Heart left ventricle (tissue), 16 donors: Measurements from ENCODE around the gene RBPJL. TPM values are rescaled to one million over a fixed set of nuclear protein-coding genes. Genes with fewer than 3 reads are reported as not detected.

ENCODE experiments used
- ATAC-seq, 4 donors: fragments of 200-7000 bp; cut with Tn5 transposase; one replicate each; pipeline ENCODE4 v1.9.1; 2020 to 2022; ENCODE audit warnings: moderate library complexity in 4 of 4, mild to moderate bottlenecking in 3 of 4, moderate number of reproducible peaks in 1 of 4
- DNase-seq, 5 donors: peaks; one replicate each; pipeline ENCODE4 v3.0.0-alpha.2; 2020
- H3K27ac ChIP-seq, 12 donors: fragments of 200-600 bp; sonication (generic) in 4 of 12; one replicate each; pipeline versions ENCODE4 v1.5.0 to v1.8.0; 2016 to 2022; ENCODE audit warnings: mild to moderate bottlenecking in 2 of 12
- H3K27me3 ChIP-seq, 9 donors: fragments of 200-600 bp; sonication (generic) in 2 of 9; one replicate each; pipeline versions ENCODE4 v1.5.1 to v1.8.0; 2016 to 2022; ENCODE audit warnings: mild to moderate bottlenecking in 3 of 9
- H3K36me3 ChIP-seq, 9 donors: fragments of 200-600 bp; sonication (generic) in 2 of 9; one replicate each; pipeline versions ENCODE4 v1.5.0 to v1.8.0; 2018 to 2022; ENCODE audit warnings: mild to moderate bottlenecking in 2 of 9
- H3K4me1 ChIP-seq, 12 donors: fragments of 200-600 bp; sonication (generic) in 4 of 12; one replicate each; pipeline versions ENCODE4 v1.5.0 to v1.8.0; 2016 to 2022; ENCODE audit warnings: mild to moderate bottlenecking in 3 of 12
- H3K4me3 ChIP-seq, 12 donors: fragments of 200-600 bp; sonication (generic) in 4 of 12; one replicate each; pipeline versions ENCODE4 v1.5.0 to v1.8.0; 2017 to 2022; ENCODE audit warnings: mild to moderate bottlenecking in 9 of 12, moderate library complexity in 4 of 12
- H3K9me3 ChIP-seq, 12 donors: fragments of 200-600 bp; sonication (generic) in 4 of 12; one replicate each; pipeline versions ENCODE4 v1.5.0 to v1.8.0; 2016 to 2022; ENCODE audit warnings: mild to moderate bottlenecking in 1 of 12
- POLR2A ChIP-seq, 2 donors: fragments of 450-650 bp; IDR thresholded peaks; one replicate each; pipeline ENCODE4 v1.6.1; 2017; ENCODE audit warnings: antibody characterized with exemption in 2 of 2, mild to moderate bottlenecking in 2 of 2, moderate library complexity in 2 of 2
- WGBS, 4 donors: extraction: QIAGEN DNeasy Blood & Tissue Kit in 2 of 4; methylation state at CpG; one replicate each; pipeline versions ENCODE4 v1.1.5 to v1.1.7; 2013 to 2018; 5-methylcytosine and 5-hydroxymethylcytosine counted together
- intact Hi-C, 10 donors: fragments of 100-400 bp; cut with DNase I; formaldehyde crosslinking; loops; one replicate each; pipeline versions ENCODE4 v1.11.1 to v1.14.2; 2022
- polyA plus RNA-seq, 2 donors: library from polyadenylated mRNA; stranded (reverse); fragments of 200-250 nt; gene quantifications; one replicate each; pipeline ENCODE4 v1.2.3, GENCODE V29; 2013
- total RNA-seq, 9 donors: library from RNA; depleted of rRNA in 2 of 9; stranded (reverse); fragments of >200 nt in 2 of 9; fragmentation: NEBNext Ultra II Directional in 3 of 9; extraction: Animal tissue kit (Norgen Biotek cat#: 25700) in 3 of 9; gene quantifications; one replicate each; pipeline versions ENCODE4 v1.1.0 to v1.2.4, GENCODE V29; 2016 to 2023
- TF ChIP-seq, protein P1 (sequence below), 12 donors: fragments of 200-600 bp; sonication (generic) in 4 of 12; IDR thresholded peaks; one replicate each; pipeline versions ENCODE4 v1.5.0 to v1.8.0; 2018 to 2022; ENCODE audit warnings: antibody characterized with exemption in 12 of 12, mild to moderate bottlenecking in 5 of 12
- donor health status: ischemic (EF 13 %, LVEDD 7.1; RV severe dilation, severe dysfunction).
- donor health status: healthy with polysubstance abuse.
- donor health status: DM: no; HTN: yes; CAD: no.
- donor health status: DM: no; HTN: no; CAD: no.
- donor health status: ischemic (EF 25% LVEDD 6.9; RV normal size, moderate dysfunction).
- donor health status: ischemic (EF 25% LVEDD 5.7; RV mildly dilated, moderate dysfunction).
- donor health status: healthy.
- donor health status: DM: yes; HTN: yes; CAD: no.
- donor health status: ischemic (EF 35%, LVEDD 5.7; RV mildly dilated, moderate dysfunction).
- donor health status: nonischemic (EF 11% LVEDD 7.7; RV severe dilation, severe dysfunction).
- donor health status: DM: yes; HTN: yes; CAD: no.
- donor health status: PGD.
- donor health status: ischemic (EF 29% LVEDD 5.4; RV normal size, mild dysfunction).
- donor health status: nonischemic (EF 23%, LVEDD 6.1; RV moderate dilation, normal function).

The RBPJL gene
- total and polyA plus RNA-seq, 11 donors: not detected

DNA sequence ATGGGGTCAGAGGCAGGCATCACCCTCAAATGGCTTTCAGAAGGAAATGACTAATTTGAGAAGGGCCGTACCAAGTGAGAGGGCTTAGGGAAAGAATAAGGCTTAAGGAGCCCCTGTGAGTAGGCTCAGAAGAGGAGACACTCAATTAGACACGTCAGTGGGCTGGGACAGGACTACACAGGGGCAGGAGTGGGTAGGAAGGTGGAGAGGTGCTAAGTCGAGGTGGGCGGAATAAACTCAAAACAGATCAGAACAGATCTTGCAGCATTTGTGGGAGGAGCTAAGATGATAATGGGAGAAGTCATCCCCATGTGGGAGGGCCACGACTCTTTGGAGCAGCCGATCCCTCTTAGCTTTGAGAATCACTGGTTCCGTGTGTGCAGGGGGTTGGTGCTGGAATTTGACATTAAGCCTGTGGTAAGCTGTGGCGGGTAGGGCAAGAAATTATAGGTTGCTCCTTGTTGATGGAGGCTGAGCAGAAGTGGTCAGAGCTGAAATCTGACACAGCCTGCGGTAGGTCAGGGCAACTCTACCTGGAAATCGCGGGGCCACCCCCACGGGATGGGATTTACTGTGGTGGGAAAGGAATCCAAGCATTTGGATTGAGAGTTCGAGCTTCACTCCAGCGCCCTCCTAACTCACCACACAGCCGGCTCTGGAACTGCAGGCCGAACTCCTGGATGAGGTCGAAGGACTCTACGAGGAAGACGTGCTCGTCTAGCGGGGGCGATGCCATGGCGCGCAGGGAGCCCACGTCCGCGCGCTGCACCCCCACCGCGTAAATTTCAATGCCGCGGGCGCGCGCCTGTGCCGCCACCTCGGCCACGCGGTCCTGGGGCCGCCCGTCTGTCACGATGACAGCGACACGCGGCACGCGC lies 2.8 kb upstream of the RBPJL start:
- Histone ChIP-seq H3K27ac (no peak overlapping the region), H3K36me3 (no peaks in the 10 kb centered on the region), H3K27me3 (peaks cover 14 to 76% (median 33%) of the 10 kb centered on the region in 9 donors), H3K4me3 (no peak overlapping the region), H3K4me1 (peaks cover 0 to 13% (median 0%) of the 10 kb centered on the region in 12 donors), H3K9me3 (no peaks in the 10 kb centered on the region)
- WGBS, 4 donors: 37 to 52% (median 43%) methylated on average over 46 to 47 of the region's 47 CpGs
- no peak for DNase-seq
- no peak for ATAC-seq
- TF ChIP-seq POLR2A (IDR thresholded peaks at IDR 0.05): no peak
- TF ChIP-seq, protein P1, sequence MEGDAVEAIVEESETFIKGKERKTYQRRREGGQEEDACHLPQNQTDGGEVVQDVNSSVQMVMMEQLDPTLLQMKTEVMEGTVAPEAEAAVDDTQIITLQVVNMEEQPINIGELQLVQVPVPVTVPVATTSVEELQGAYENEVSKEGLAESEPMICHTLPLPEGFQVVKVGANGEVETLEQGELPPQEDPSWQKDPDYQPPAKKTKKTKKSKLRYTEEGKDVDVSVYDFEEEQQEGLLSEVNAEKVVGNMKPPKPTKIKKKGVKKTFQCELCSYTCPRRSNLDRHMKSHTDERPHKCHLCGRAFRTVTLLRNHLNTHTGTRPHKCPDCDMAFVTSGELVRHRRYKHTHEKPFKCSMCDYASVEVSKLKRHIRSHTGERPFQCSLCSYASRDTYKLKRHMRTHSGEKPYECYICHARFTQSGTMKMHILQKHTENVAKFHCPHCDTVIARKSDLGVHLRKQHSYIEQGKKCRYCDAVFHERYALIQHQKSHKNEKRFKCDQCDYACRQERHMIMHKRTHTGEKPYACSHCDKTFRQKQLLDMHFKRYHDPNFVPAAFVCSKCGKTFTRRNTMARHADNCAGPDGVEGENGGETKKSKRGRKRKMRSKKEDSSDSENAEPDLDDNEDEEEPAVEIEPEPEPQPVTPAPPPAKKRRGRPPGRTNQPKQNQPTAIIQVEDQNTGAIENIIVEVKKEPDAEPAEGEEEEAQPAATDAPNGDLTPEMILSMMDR (IDR thresholded peaks at IDR 0.05): no peak
- intact Hi-C loops: loop anchor here in 1 of 10 donors (10.0 kb wide), 1 partner anchor 289 kb away; no protein-coding TSS in a partner anchor

- intact Hi-C loops: loop anchor here in 1 of 10 donors (10.0 kb wide), 1 partner anchor 290 kb away; no protein-coding TSS in a partner anchor
- peaks cover 0 to 13% (median 0%) of the 10 kb centered on the region in 12 donors for H3K4me1 ChIP-seq
- no peak for TF ChIP-seq POLR2A (IDR thresholded peaks at IDR 0.05)
- TF ChIP-seq, protein P1 (IDR thresholded peaks at IDR 0.05): no peak
- no peak overlapping the region for H3K27ac ChIP-seq
- H3K36me3 ChIP-seq: no peaks in the 10 kb centered on the region
- DNase-seq: no peak
- WGBS, 4 donors: 59 to 77% (median 66%) methylated on average over 28 to 43 of the region's 43 CpGs
- no peak overlapping the region for H3K4me3 ChIP-seq
- no peak for ATAC-seq
- no peaks in the 10 kb centered on the region for H3K9me3 ChIP-seq
- peaks cover 14 to 76% (median 33%) of the 10 kb centered on the region in 9 donors for H3K27me3 ChIP-seq
Measured at GRCh38 chr20:45304464-45304999, 2.1 kb upstream of the RBPJL start.

GRCh38 chr20:45305262-45305661 lies 1.4 kb upstream of the RBPJL start:
- peaks cover 0 to 13% (median 0%) of the 10 kb centered on the region in 12 donors for H3K4me1 ChIP-seq
- H3K9me3 ChIP-seq: no peaks in the 10 kb centered on the region
- TF ChIP-seq, protein P1 (IDR thresholded peaks at IDR 0.05): no peak
- TF ChIP-seq POLR2A (IDR thresholded peaks at IDR 0.05): no peak
- peaks cover 14 to 79% (median 33%) of the 10 kb centered on the region in 9 donors for H3K27me3 ChIP-seq
- no peak for ATAC-seq
- no peak overlapping the region for H3K4me3 ChIP-seq
- 49 to 70% (median 56%) methylated on average over 4 of the region's 4 CpGs for WGBS, 4 donors
- no peaks in the 10 kb centered on the region for H3K36me3 ChIP-seq
- DNase-seq: no peak
- intact Hi-C loops: loop anchor here in 1 of 10 donors (10.0 kb wide), 1 partner anchor 290 kb away; no protein-coding TSS in a partner anchor
- no peak overlapping the region for H3K27ac ChIP-seq

- peaks cover 19 to 82% (median 42%) of the 10 kb centered on the region in 9 donors for H3K27me3 ChIP-seq
- ATAC-seq: no peak
- H3K36me3 ChIP-seq: no peaks in the 10 kb centered on the region
- H3K4me3 ChIP-seq: no peak overlapping the region
- TF ChIP-seq, protein P1 (IDR thresholded peaks at IDR 0.05): no peak
- TF ChIP-seq POLR2A (IDR thresholded peaks at IDR 0.05): no peak
- H3K27ac ChIP-seq: no peak overlapping the region
- no peak for DNase-seq
- 50 to 65% (median 53%) methylated on average over 16 of the region's 16 CpGs for WGBS, 4 donors
- no peaks in the 10 kb centered on the region for H3K9me3 ChIP-seq
- intact Hi-C loops: loop anchor here in 1 of 10 donors (10.0 kb wide), 1 partner anchor 292 kb away; no protein-coding TSS in a partner anchor
- peaks cover 0 to 17% (median 0%) of the 10 kb centered on the region in 12 donors for H3K4me1 ChIP-seq
Measured at GRCh38 chr20:45307076-45307640, 518 bp downstream of the RBPJL start.
